ENCODE data around the gene TARS2.

Gene TARS2

GRCh38 chr1:150555971-150556865, 69.0 kb downstream of the TARS2 start:
- no peak for DNase-seq (ENCODE audit: low read depth in 2 of 2)

GRCh38 chr1:150557065-150557600, 69.9 kb downstream of the TARS2 start:
- no peak for DNase-seq (ENCODE audit: low read depth in 2 of 2)

Measured in fibroblast of skin of left quadriceps (primary cell).